GM23338 (cell line): ENCODE measurements around the gene TECPR2. TPM values are rescaled to one million over a fixed set of nuclear protein-coding genes. Genes with fewer than 3 reads are reported as not detected.

Source experiments
- ATAC-seq: fragments of 200-7000 bp; cut with Tn5 transposase; 3 replicates; pipeline ENCODE4 v1.9.1; 2020
- DNase-seq: peaks from one replicate; pipeline ENCODE4 v3.0.0-alpha.2; 2015; ENCODE audit warnings: low spot score
- H2AFZ ChIP-seq: fragments of 200-600 bp; sonication (generic); 2 replicates; pipeline ENCODE4 v1.8.0; 2016; ENCODE audit warnings: antibody characterized with exemption, mild to moderate bottlenecking, moderate library complexity
- H3F3A ChIP-seq: fragments of 200-600 bp; sonication (generic); replicated peaks from 2 replicates; pipeline ENCODE4 v1.8.0; 2017; ENCODE audit warnings: antibody characterized with exemption, mixed run types, low read depth
- H3K27ac ChIP-seq: fragments of 200-600 bp; sonication (generic); 2 replicates; pipeline ENCODE4 v1.6.1; 2016; ENCODE audit warnings: low read depth
- H3K27me3 ChIP-seq: fragments of 200-600 bp; sonication (generic); 2 replicates; pipeline ENCODE4 v1.8.0; 2016; ENCODE audit warnings: mild to moderate bottlenecking, mixed run types, moderate library complexity; ENCODE audit not compliant: insufficient read depth
- H3K36me3 ChIP-seq: fragments of 200-600 bp; sonication (generic); 2 replicates; pipeline ENCODE4 v1.8.0; 2016; ENCODE audit warnings: mild to moderate bottlenecking; ENCODE audit not compliant: insufficient read depth
- H3K4me1 ChIP-seq: fragments of 200-600 bp; sonication (generic); 2 replicates; pipeline ENCODE4 v1.8.0; 2016; ENCODE audit warnings: mild to moderate bottlenecking, moderate library complexity; ENCODE audit not compliant: insufficient read depth
- H3K4me2 ChIP-seq: fragments of 200-600 bp; sonication (generic); 2 replicates; pipeline ENCODE4 v1.7.1; 2017; ENCODE audit warnings: mixed run types
- H3K4me3 ChIP-seq: fragments of 200-600 bp; sonication (generic); 2 replicates; pipeline ENCODE4 v1.6.1; 2016; ENCODE audit warnings: mixed run types
- H3K79me2 ChIP-seq: fragments of 200-600 bp; sonication (generic); replicated peaks from 2 replicates; pipeline ENCODE4 v1.8.0; 2017; ENCODE audit warnings: mild to moderate bottlenecking; ENCODE audit not compliant: insufficient read depth
- H3K9me2 ChIP-seq: fragments of 200-600 bp; sonication (generic); 2 replicates; pipeline ENCODE4 v1.8.0; 2017; ENCODE audit not compliant: insufficient read depth
- H4K20me1 ChIP-seq: fragments of 200-600 bp; sonication (generic); replicated peaks from 2 replicates; pipeline ENCODE4 v1.8.0; 2017; ENCODE audit warnings: mild to moderate bottlenecking; ENCODE audit not compliant: insufficient read depth
- H3K27ac Mint-ChIP-seq: 2 replicates; pipeline ENCODE4 v1.8.0; 2020; ENCODE audit warnings: inconsistent platforms, mild to moderate bottlenecking, moderate library complexity, mixed read lengths
- H3K27me3 Mint-ChIP-seq: 3 replicates; pipeline ENCODE4 v1.8.0; 2022; ENCODE audit warnings: low read depth, mild to moderate bottlenecking, moderate library complexity, mixed read lengths, inconsistent platforms; ENCODE audit not compliant: insufficient read depth, poor library complexity
- H3K36me3 Mint-ChIP-seq: 3 replicates; pipeline ENCODE4 v1.8.0; 2021; ENCODE audit warnings: low read depth, mild to moderate bottlenecking, inconsistent platforms, moderate library complexity, mixed read lengths
- H3K4me1 Mint-ChIP-seq: 3 replicates; pipeline ENCODE4 v1.8.0; 2020; ENCODE audit warnings: mild to moderate bottlenecking, inconsistent platforms, mixed read lengths
- H3K4me3 Mint-ChIP-seq: 3 replicates; pipeline ENCODE4 v1.8.0; 2021; ENCODE audit warnings: moderate library complexity, mild to moderate bottlenecking, inconsistent platforms, mixed read lengths
- H3K9me3 Mint-ChIP-seq: 3 replicates; pipeline ENCODE4 v1.8.0; 2020; ENCODE audit warnings: moderate library complexity, mild to moderate bottlenecking, inconsistent platforms, mixed read lengths
- CREB1 ChIP-seq: fragments of 250-450 bp; sonication (Bioruptor Pico); IDR thresholded peaks from 2 replicates; pipeline ENCODE4 v1.5.0; 2020; ENCODE audit warnings: low read depth, mild to moderate bottlenecking, moderate library complexity
- CTCF ChIP-seq, 2 experiments: fragments of 200-600 bp in 1 of 2; sonication (generic) in 1 of 2; conservative IDR thresholded peaks; 2 replicates each; pipeline versions ENCODE4 v1.5.1 to v1.6.1; 2016 to 2017; ENCODE audit warnings: antibody characterized with exemption in 2 of 2, low read depth in 2 of 2, mild to moderate bottlenecking in 2 of 2, moderate library complexity in 1 of 2
- ETS1 ChIP-seq: IDR thresholded peaks from 2 replicates; pipeline ENCODE4 v1.6.1; 2016; ENCODE audit warnings: antibody characterized with exemption
- EZH2 ChIP-seq: fragments of 200-600 bp; sonication (generic); IDR thresholded peaks from one replicate; pipeline ENCODE4 v1.8.0; 2017; ENCODE audit warnings: antibody characterized with exemption, mild to moderate bottlenecking, low read depth; ENCODE audit not compliant: unreplicated experiment
- EZH2phosphoT487 ChIP-seq: fragments of 200-600 bp; sonication (generic); IDR thresholded peaks from one replicate; pipeline ENCODE4 v1.8.1; 2018; ENCODE audit warnings: antibody characterized with exemption; ENCODE audit not compliant: unreplicated experiment
- JUNB ChIP-seq: IDR thresholded peaks from one replicate; pipeline ENCODE4 v1.6.1; 2016; ENCODE audit warnings: antibody characterized with exemption; ENCODE audit not compliant: unreplicated experiment
- NANOG ChIP-seq: IDR thresholded peaks from 2 replicates; pipeline ENCODE4 v1.6.1; 2016; ENCODE audit warnings: antibody characterized with exemption, borderline replicate concordance
- POLR2AphosphoS5 ChIP-seq: IDR thresholded peaks from 2 replicates; pipeline ENCODE4 v1.6.1; 2016; ENCODE audit warnings: antibody characterized with exemption, low read depth
- ZNF114 ChIP-seq: fragments of 250-450 bp; sonication (Bioruptor Pico); IDR thresholded peaks from 2 replicates; pipeline ENCODE4 v1.5.0; 2020; ENCODE audit warnings: mild to moderate bottlenecking, moderate library complexity
- ZNF462 ChIP-seq: fragments of 250-450 bp; sonication (Bioruptor Pico); IDR thresholded peaks from 2 replicates; pipeline ENCODE4 v1.5.0; 2020; ENCODE audit warnings: mild to moderate bottlenecking, moderate library complexity
- polyA plus RNA-seq: library from polyadenylated mRNA; unstranded; fragments of >200 nt; fragmentation: Nextera tagmentation; extraction: Ambion mirVana; gene quantifications from 2 replicates; pipeline ENCODE4 v1.2.1, GENCODE V29; 2016
- total RNA-seq: library from RNA; depleted of rRNA; stranded (reverse); fragments of >200 nt; shearing (Covaris generic); gene quantifications from 2 replicates; pipeline ENCODE4 v1.2.3, GENCODE V29; 2014

The TECPR2 gene
- total and polyA plus RNA-seq, 2 experiments from 2014 or later: 4.8 to 20.5 TPM

- TF ChIP-seq ETS1: no peak
- no peak for TF ChIP-seq POLR2AphosphoS5
- TF ChIP-seq ZNF114 (CRISPR knock-in tag): no peak
- no peak for TF ChIP-seq EZH2
- TF ChIP-seq NANOG: no peak
- no peak for TF ChIP-seq JUNB
- TF ChIP-seq CREB1: no peak
- no peak for TF ChIP-seq CTCF (conservative IDR thresholded peaks at IDR 0.05; ENCODE audit: low read depth in 2 of 2)
- no peak for TF ChIP-seq EZH2phosphoT487
Measured at GRCh38 chr14:102523200-102523568, 160.4 kb downstream of the TECPR2 start (continued).

GRCh38 chr14:102523569-102524450, 161.1 kb downstream of the TECPR2 start:
- peak overlapping the region; percentile 81 for H3K4me2 ChIP-seq
- no peaks in the 10 kb centered on the region for H4K20me1 ChIP-seq
- no peaks in the 10 kb centered on the region for H3K9me2 ChIP-seq
- H3K36me3 Mint-ChIP-seq: no peaks in the 10 kb centered on the region
- H3K27me3 Mint-ChIP-seq: peaks cover 5% of the 10 kb centered on the region
- peaks cover 15% of the 10 kb centered on the region for H3K4me1 Mint-ChIP-seq
- H3K27ac ChIP-seq: no peak overlapping the region
- no peaks in the 10 kb centered on the region; the same call in 2 of the 3 replicates for H3K9me3 Mint-ChIP-seq
- peaks cover 13% of the 10 kb centered on the region; the same call in 1 of the 2 replicates for H3K27me3 ChIP-seq
- no peaks in the 10 kb centered on the region for H3K36me3 ChIP-seq
- no peaks in the 10 kb centered on the region for H3K79me2 ChIP-seq
- peak; percentile 61 for DNase-seq
- no peak overlapping the region for H3K27ac Mint-ChIP-seq
- H2AFZ ChIP-seq: peak overlapping the region; percentile 97
- peak overlapping the region; percentile 62 for H3K4me3 ChIP-seq
- peak; percentile 15 for ATAC-seq
- H3K4me3 Mint-ChIP-seq: peak overlapping the region; percentile 44; the same call in 2 of the 3 replicates
- peaks cover 21% of the 10 kb centered on the region for H3K4me1 ChIP-seq
- peaks cover 12% of the 10 kb centered on the region; the same call in 1 of the 2 replicates for H3F3A ChIP-seq
- TF ChIP-seq ZNF462 (CRISPR knock-in tag) (no peak), CTCF (conservative IDR thresholded peaks at IDR 0.05; ENCODE audit: low read depth in 2 of 2) (no peak), POLR2AphosphoS5 (no peak; the same call in 1 of the 2 replicates), CREB1 (no peak), ETS1 (no peak)
